Neutrophil (primary cell): ENCODE measurements around the gene GPR63.

Experiments used
- H3K27ac ChIP-seq: fragments of 200-600 bp; sonication (generic); 2 replicates; pipeline ENCODE4 v1.5.1; 2016; ENCODE audit warnings: mild to moderate bottlenecking, moderate library complexity
- H3K27me3 ChIP-seq: fragments of 200-600 bp; sonication (generic); 2 replicates; pipeline ENCODE4 v1.6.0; 2016; ENCODE audit warnings: mild to moderate bottlenecking
- H3K36me3 ChIP-seq: fragments of 200-600 bp; sonication (generic); 2 replicates; pipeline ENCODE4 v1.5.1; 2017
- H3K4me1 ChIP-seq, 2 experiments: fragments of 200-600 bp in 1 of 2; sonication (generic) in 1 of 2; 1 replicate in 1 of 2; 2 replicates in 1 of 2; pipeline versions ENCODE4 v1.5.1 to v1.6.1; 2013 to 2016; ENCODE audit warnings: low read depth in 1 of 2, low read length in 1 of 2, mild to moderate bottlenecking in 1 of 2, moderate library complexity in 1 of 2; ENCODE audit not compliant: control insufficient read depth in 1 of 2, insufficient read depth in 1 of 2
- H3K4me3 ChIP-seq, 2 experiments: fragments of 200-600 bp in 1 of 2; sonication (generic) in 1 of 2; 1 replicate in 1 of 2; 2 replicates in 1 of 2; pipeline ENCODE4 v1.5.1; 2013 to 2016; ENCODE audit warnings: low read depth in 1 of 2, low read length in 1 of 2, mild to moderate bottlenecking in 1 of 2, moderate library complexity in 1 of 2
- H3K9me3 ChIP-seq: fragments of 200-600 bp; sonication (generic); 2 replicates; pipeline ENCODE4 v1.5.1; 2016
- CTCF ChIP-seq: fragments of 200-600 bp; sonication (generic); IDR thresholded peaks from 2 replicates; pipeline ENCODE4 v1.5.1; 2016; ENCODE audit warnings: antibody characterized with exemption

GPR63 gene

GRCh38 chr6:96809119-96809518 is 28.2 kb downstream of the GPR63 start:
- no peaks in the 10 kb centered on the region for H3K27me3 ChIP-seq
- no peaks in the 10 kb centered on the region for H3K9me3 ChIP-seq
- H3K27ac ChIP-seq = no peak overlapping the region
- H3K4me1 ChIP-seq = no peaks in the 10 kb centered on the region
- no peak overlapping the region for H3K4me3 ChIP-seq
- no peaks in the 10 kb centered on the region for H3K36me3 ChIP-seq
- TF ChIP-seq CTCF = no peak

- Histone ChIP-seq H3K27ac (no peak overlapping the region), H3K4me3 (no peak overlapping the region), H3K9me3 (no peaks in the 10 kb centered on the region), H3K4me1 (no peaks in the 10 kb centered on the region), H3K27me3 (no peaks in the 10 kb centered on the region), H3K36me3 (no peaks in the 10 kb centered on the region)
- TF ChIP-seq CTCF = no peak
These were observed 34.2 kb downstream of the GPR63 start for GRCh38 chr6:96803106-96803481.

- TF ChIP-seq CTCF = no peak
- Histone ChIP-seq H3K27ac (no peak overlapping the region), H3K9me3 (no peaks in the 10 kb centered on the region), H3K4me3 (no peak overlapping the region), H3K27me3 (no peaks in the 10 kb centered on the region), H3K36me3 (no peaks in the 10 kb centered on the region), H3K4me1 (no peaks in the 10 kb centered on the region)
These were observed 41.8 kb downstream of the GPR63 start for GRCh38 chr6:96795481-96795880.

- no peak overlapping the region for H3K27ac ChIP-seq
These were observed 42.3 kb downstream of the GPR63 start for GRCh38 chr6:96794980-96795379.

GRCh38 chr6:96792561-96793190 is 44.6 kb downstream of the GPR63 start:
- Histone ChIP-seq H3K4me3 (no peak overlapping the region), H3K27me3 (no peaks in the 10 kb centered on the region), H3K9me3 (no peaks in the 10 kb centered on the region), H3K27ac (no peak overlapping the region), H3K36me3 (no peaks in the 10 kb centered on the region), H3K4me1 (no peaks in the 10 kb centered on the region)
- TF ChIP-seq CTCF = no peak

More at GRCh38 chr6:96794980-96795379, 42.3 kb downstream of the GPR63 start:
- no peaks in the 10 kb centered on the region for H3K4me1 ChIP-seq
- H3K36me3 ChIP-seq = no peaks in the 10 kb centered on the region
- no peaks in the 10 kb centered on the region for H3K9me3 ChIP-seq
- no peaks in the 10 kb centered on the region for H3K27me3 ChIP-seq
- no peak for TF ChIP-seq CTCF
- no peak overlapping the region for H3K4me3 ChIP-seq
